HL-60 (cell line): ENCODE measurements around the gene WFDC5.

ENCODE experiments used
- DNase-seq, 2 experiments: peaks; one replicate each; pipeline ENCODE4 v3.0.0-alpha.2; 2010 to 2020; ENCODE audit warnings: low read depth in 1 of 2, low spot score in 1 of 2
- H3K27ac ChIP-seq: fragments of 250-450 bp; sonication (Bioruptor Pico); replicated peaks from 2 replicates; pipeline ENCODE4 v1.5.1; 2020; ENCODE audit warnings: mild to moderate bottlenecking, moderate library complexity
- H3K27me3 ChIP-seq: fragments of 250-450 bp; sonication (Bioruptor Pico); 2 replicates; pipeline ENCODE4 v1.5.1; 2021; ENCODE audit warnings: mild to moderate bottlenecking, moderate library complexity; ENCODE audit not compliant: insufficient read depth, poor library complexity, severe bottlenecking
- H3K4me3 ChIP-seq: replicated peaks from 2 replicates; pipeline ENCODE4 v1.5.1; 2011; ENCODE audit warnings: mild to moderate bottlenecking, control low read depth, low read length; ENCODE audit not compliant: insufficient read depth
- GABPA ChIP-seq: IDR thresholded peaks from 2 replicates; pipeline ENCODE4 v1.6.1; 2012; ENCODE audit warnings: low read depth
- POLR2AphosphoS5 ChIP-seq: IDR thresholded peaks from 2 replicates; pipeline ENCODE4 v1.6.1; 2012; ENCODE audit warnings: low read depth
- SPI1 ChIP-seq: IDR thresholded peaks from 2 replicates; pipeline ENCODE4 v1.6.1; 2012; ENCODE audit warnings: low read depth, mild to moderate bottlenecking, borderline replicate concordance
- TF ChIP-seq, protein P1 (sequence below): IDR thresholded peaks from one replicate; pipeline ENCODE4 v1.5.1; 2011; ENCODE audit warnings: low read length, control low read depth, inconsistent platforms; ENCODE audit not compliant: insufficient read depth
- TF ChIP-seq, protein P2 (sequence below): IDR thresholded peaks from 2 replicates; pipeline ENCODE4 v1.6.1; 2012; ENCODE audit warnings: low read depth; ENCODE audit not compliant: insufficient replicate concordance

The WFDC5 gene

DNA sequence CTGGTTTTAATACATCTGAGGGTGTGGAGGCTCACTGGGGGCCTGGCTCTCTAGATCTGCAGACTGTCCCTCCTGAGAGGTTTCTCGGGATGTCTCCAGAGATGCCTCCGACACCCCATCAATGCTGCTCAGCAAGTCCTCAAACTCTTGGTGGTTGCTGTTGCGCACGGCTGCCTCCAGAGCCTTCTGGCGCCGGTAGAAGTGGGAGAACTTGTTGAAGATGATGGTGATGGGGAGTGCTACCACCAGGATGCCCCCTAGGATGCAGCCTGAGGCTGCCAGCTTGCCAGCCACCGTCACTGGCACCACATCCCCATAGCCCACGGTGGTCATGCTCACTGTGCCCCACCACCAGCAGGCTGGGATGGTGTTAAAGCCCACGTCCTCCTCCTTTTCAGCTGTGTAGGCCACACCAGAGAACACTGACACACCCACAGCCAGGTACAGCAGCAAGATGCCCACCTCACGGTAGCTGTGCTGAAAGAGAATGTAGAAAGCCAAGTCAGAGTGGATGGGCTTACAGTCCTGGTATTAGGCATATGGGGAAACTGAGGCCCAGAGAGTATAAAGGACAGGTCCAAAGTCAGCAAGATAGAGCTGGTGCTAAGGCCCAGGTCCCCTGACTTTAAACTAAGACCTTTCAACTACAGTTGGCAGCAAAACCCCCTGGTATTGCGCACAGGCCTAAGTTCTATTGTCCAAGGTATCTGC lies 20.0 kb downstream of the WFDC5 start:
- TF ChIP-seq GABPA, result no peak
- TF ChIP-seq, protein P1, sequence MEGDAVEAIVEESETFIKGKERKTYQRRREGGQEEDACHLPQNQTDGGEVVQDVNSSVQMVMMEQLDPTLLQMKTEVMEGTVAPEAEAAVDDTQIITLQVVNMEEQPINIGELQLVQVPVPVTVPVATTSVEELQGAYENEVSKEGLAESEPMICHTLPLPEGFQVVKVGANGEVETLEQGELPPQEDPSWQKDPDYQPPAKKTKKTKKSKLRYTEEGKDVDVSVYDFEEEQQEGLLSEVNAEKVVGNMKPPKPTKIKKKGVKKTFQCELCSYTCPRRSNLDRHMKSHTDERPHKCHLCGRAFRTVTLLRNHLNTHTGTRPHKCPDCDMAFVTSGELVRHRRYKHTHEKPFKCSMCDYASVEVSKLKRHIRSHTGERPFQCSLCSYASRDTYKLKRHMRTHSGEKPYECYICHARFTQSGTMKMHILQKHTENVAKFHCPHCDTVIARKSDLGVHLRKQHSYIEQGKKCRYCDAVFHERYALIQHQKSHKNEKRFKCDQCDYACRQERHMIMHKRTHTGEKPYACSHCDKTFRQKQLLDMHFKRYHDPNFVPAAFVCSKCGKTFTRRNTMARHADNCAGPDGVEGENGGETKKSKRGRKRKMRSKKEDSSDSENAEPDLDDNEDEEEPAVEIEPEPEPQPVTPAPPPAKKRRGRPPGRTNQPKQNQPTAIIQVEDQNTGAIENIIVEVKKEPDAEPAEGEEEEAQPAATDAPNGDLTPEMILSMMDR, result no peak
- TF ChIP-seq POLR2AphosphoS5, result no peak
- no peak for TF ChIP-seq SPI1
- TF ChIP-seq, protein P2, sequence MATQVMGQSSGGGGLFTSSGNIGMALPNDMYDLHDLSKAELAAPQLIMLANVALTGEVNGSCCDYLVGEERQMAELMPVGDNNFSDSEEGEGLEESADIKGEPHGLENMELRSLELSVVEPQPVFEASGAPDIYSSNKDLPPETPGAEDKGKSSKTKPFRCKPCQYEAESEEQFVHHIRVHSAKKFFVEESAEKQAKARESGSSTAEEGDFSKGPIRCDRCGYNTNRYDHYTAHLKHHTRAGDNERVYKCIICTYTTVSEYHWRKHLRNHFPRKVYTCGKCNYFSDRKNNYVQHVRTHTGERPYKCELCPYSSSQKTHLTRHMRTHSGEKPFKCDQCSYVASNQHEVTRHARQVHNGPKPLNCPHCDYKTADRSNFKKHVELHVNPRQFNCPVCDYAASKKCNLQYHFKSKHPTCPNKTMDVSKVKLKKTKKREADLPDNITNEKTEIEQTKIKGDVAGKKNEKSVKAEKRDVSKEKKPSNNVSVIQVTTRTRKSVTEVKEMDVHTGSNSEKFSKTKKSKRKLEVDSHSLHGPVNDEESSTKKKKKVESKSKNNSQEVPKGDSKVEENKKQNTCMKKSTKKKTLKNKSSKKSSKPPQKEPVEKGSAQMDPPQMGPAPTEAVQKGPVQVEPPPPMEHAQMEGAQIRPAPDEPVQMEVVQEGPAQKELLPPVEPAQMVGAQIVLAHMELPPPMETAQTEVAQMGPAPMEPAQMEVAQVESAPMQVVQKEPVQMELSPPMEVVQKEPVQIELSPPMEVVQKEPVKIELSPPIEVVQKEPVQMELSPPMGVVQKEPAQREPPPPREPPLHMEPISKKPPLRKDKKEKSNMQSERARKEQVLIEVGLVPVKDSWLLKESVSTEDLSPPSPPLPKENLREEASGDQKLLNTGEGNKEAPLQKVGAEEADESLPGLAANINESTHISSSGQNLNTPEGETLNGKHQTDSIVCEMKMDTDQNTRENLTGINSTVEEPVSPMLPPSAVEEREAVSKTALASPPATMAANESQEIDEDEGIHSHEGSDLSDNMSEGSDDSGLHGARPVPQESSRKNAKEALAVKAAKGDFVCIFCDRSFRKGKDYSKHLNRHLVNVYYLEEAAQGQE, result no peak
- no peak for DNase-seq
- H3K27me3 ChIP-seq, result peaks cover 8% of the 10 kb centered on the region

DNA sequence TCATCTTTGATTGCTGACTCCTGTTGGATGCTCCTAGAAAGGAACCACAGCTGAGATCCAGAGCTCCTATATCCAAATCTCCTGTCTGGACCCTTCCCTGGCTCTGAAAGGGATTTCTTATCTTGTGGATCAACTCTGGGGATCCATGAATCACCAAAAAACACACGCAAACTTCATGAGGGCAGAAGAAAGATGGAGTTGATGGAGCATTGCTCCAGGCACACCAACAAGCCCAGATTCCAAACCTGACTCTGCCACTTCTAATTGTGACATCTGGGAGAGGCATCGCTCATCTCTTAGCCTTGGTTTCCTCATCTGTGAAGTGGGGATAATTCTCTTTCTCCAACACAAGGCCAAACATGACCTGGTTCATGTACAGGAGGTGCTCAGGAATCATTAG lies 20.8 kb downstream of the WFDC5 start:
- DNase-seq, result no peak
- H3K27me3 ChIP-seq, result peaks cover 5% of the 10 kb centered on the region
- H3K27ac ChIP-seq, result no peak overlapping the region
- TF ChIP-seq POLR2AphosphoS5 (no peak), GABPA (no peak), SPI1 (no peak)
- TF ChIP-seq, protein P1, result no peak
- TF ChIP-seq, protein P2, result no peak
- H3K4me3 ChIP-seq, result no peak overlapping the region

More for the DNA sequence above, 20.0 kb downstream of the WFDC5 start:
- H3K4me3 ChIP-seq, result no peak overlapping the region
- H3K27ac ChIP-seq, result no peak overlapping the region

DNA sequence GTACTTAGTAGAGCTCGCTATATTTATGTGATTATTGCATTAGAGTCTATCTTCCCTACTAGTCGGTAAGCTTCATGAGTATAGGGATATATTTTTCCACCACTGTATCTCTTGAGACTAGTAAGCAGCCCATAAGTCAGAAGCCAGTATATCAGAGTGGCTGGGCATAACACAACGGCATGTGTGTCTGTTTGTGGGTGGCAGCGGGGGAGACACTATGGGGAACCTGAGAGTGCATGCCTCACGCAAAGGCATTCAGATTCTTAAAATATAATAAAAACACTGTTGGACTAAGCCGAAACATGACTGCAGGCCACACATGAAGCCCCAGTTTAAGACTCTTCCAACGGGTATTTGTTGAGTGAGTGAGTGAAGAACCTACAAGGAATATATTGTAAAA lies 22.1 kb downstream of the WFDC5 start:
- Histone ChIP-seq H3K27ac (no peak overlapping the region), H3K4me3 (no peak overlapping the region), H3K27me3 (no peaks in the 10 kb centered on the region)
- no peak for DNase-seq
- TF ChIP-seq, protein P1, result no peak
- TF ChIP-seq SPI1 (no peak), GABPA (no peak), POLR2AphosphoS5 (no peak)
- TF ChIP-seq, protein P2, result no peak
